ENCODE data around the gene MACO1. TPM values are rescaled to one million over a fixed set of nuclear protein-coding genes. Genes with fewer than 3 reads are reported as not detected.
"Not testable (repeated sequence)": the region's sequence is repeated elsewhere in the genome, so short reads cannot be mapped to it uniquely, and the experiment has no call there.

The MACO1 gene
- total and polyA plus RNA-seq, 10 of the 15 experiments (the other 5 are each of a cell fraction or from before 2014, with no cell fraction given), result 3.2 to 19.8 (median 10.3) TPM

- ChIA-PET SMC1A (ENCODE audit: uncharacterized antibody, unreplicated experiment) (interaction anchor here (1.0 to 2.8 kb wide), 5 partner anchors 8 to 44 kb away, joined by 3 to 11 read pairs (median 5); no protein-coding TSS in a partner anchor), RAD21 (ENCODE audit: unreplicated experiment) (interaction anchor here (1.4 to 2.4 kb wide), 2 partner anchors 33 to 42 kb away, joined by 3 to 12 read pairs; no protein-coding TSS in a partner anchor), CTCF (interaction anchor here (1.0 to 3.7 kb wide), 3 partner anchors 10 to 367 kb away, joined by 3 to 13 read pairs (median 3); no protein-coding TSS in a partner anchor), POLR2A (interaction anchor here (0.6 to 4.0 kb wide), 5 partner anchors 11 to 37 kb away, joined by 3 to 15 read pairs (median 3); no protein-coding TSS in a partner anchor)
- Histone ChIP-seq H2AFZ (ENCODE audit: control insufficient read depth, low read depth, low read length) (no peak overlapping the region), H3K27ac (ENCODE audit: control insufficient read depth, insufficient read depth) (no peak overlapping the region), H3K4me3 (no peak overlapping the region), H3K36me3 (ENCODE audit: control insufficient read depth in 2 of 2, insufficient read depth in 2 of 2, low read length in 1 of 2) (no peaks in the 10 kb centered on the region), H4K20me1 (ENCODE audit: control insufficient read depth, insufficient read depth) (no peaks in the 10 kb centered on the region), H3K9me3 (replicated peaks; ENCODE audit: control insufficient read depth, insufficient read depth, low read length) (no peaks in the 10 kb centered on the region; the same call in 2 of the 3 replicates), H3K79me2 (ENCODE audit: control insufficient read depth, insufficient read depth, low read length) (peaks cover 9% of the 10 kb centered on the region), H3K4me2 (ENCODE audit: control insufficient read depth, insufficient read depth) (no peak overlapping the region), H3K4me1 (ENCODE audit: control insufficient read depth, insufficient read depth, low read length) (peaks cover 21% of the 10 kb centered on the region), H3K27me3 (replicated peaks in 1 of 2; ENCODE audit: control insufficient read depth in 2 of 2, insufficient read depth in 2 of 2, low read length in 1 of 2) (no peaks in the 10 kb centered on the region), H3K9ac (ENCODE audit: control insufficient read depth, insufficient read depth, low read length) (no peak overlapping the region)
- FAIRE-seq, result peak; percentile 64
- in situ Hi-C loops (cut with MboI) (no loop called here), intact Hi-C loops (cut with micrococcal nuclease; ENCODE audit: unreplicated experiment) (no loop called here)
- 91% methylated on average over 4 of the region's 4 CpGs for WGBS (ENCODE audit: insufficient coverage, insufficient replicate concordance, low lambda C conversion rate, missing lambda C conversion rate)
- no peak for ATAC-seq
- TF ChIP-seq SREBF1 (IDR thresholded peaks at IDR 0.05; ENCODE audit: low read length) (no peak), RUNX3 (IDR thresholded peaks at IDR 0.05; ENCODE audit: low read length) (no peak), CREM (IDR thresholded peaks at IDR 0.05; ENCODE audit: low read depth) (no peak), MXI1 (IDR thresholded peaks at IDR 0.05; ENCODE audit: low read depth, low read length) (no peak), SUZ12 (IDR thresholded peaks at IDR 0.05; ENCODE audit: unreplicated experiment) (no peak), TAF1 (IDR thresholded peaks at IDR 0.05; ENCODE audit: borderline replicate concordance, low read depth, low read length) (no peak)
- BruUV-seq (replicated peaks), result no TSS peak
- no peak for DNase-seq (ENCODE audit: low read depth, low spot score)
These were observed 12.5 kb downstream of the MACO1 start for GRCh38 chr1:25443030-25443699.

- H2AFZ ChIP-seq (ENCODE audit: control insufficient read depth, low read depth, low read length); H3K27me3 ChIP-seq (replicated peaks in 1 of 2; ENCODE audit: control insufficient read depth in 2 of 2, insufficient read depth in 2 of 2, low read length in 1 of 2); H4K20me1 ChIP-seq (ENCODE audit: control insufficient read depth, insufficient read depth); intact Hi-C loops (cut with micrococcal nuclease; ENCODE audit: unreplicated experiment); in situ Hi-C loops (cut with MboI); H3K4me2 ChIP-seq (ENCODE audit: control insufficient read depth, insufficient read depth); H3K4me3 ChIP-seq; H3K79me2 ChIP-seq (ENCODE audit: control insufficient read depth, insufficient read depth, low read length); H3K9me3 ChIP-seq (replicated peaks; ENCODE audit: control insufficient read depth, insufficient read depth, low read length); DNase-seq (ENCODE audit: low read depth, low spot score); FAIRE-seq; H3K36me3 ChIP-seq (ENCODE audit: control insufficient read depth in 2 of 2, insufficient read depth in 2 of 2, low read length in 1 of 2); BruUV-seq (replicated peaks); H3K9ac ChIP-seq (ENCODE audit: control insufficient read depth, insufficient read depth, low read length); H3K27ac ChIP-seq (ENCODE audit: control insufficient read depth, insufficient read depth); ATAC-seq: not testable (repeated sequence)
- RAD21 ChIA-PET (ENCODE audit: unreplicated experiment), result interaction anchor here (1.0 to 7.6 kb wide), 3 partner anchors 11 to 77 kb away, joined by 3 to 67 read pairs (median 3); partner anchors contain the start of gene MACO1
- SMC1A ChIA-PET (ENCODE audit: uncharacterized antibody, unreplicated experiment), result interaction anchor here (0.7 to 5.0 kb wide), 3 partner anchors 10 to 199 kb away, joined by 4 to 45 read pairs (median 6); no protein-coding TSS in a partner anchor
- POLR2A ChIA-PET, result interaction anchor here (0.8 to 4.0 kb wide), 3 partner anchors 10 to 28 kb away, joined by 3 to 15 read pairs (median 14); no protein-coding TSS in a partner anchor
- peaks cover 22% of the 10 kb centered on the region for H3K4me1 ChIP-seq (ENCODE audit: control insufficient read depth, insufficient read depth, low read length)
- CTCF ChIA-PET, result interaction anchor here (1.0 to 3.7 kb wide), 3 partner anchors 9 to 43 kb away, joined by 3 to 13 read pairs (median 4); no protein-coding TSS in a partner anchor
- WGBS (ENCODE audit: insufficient coverage, insufficient replicate concordance, low lambda C conversion rate, missing lambda C conversion rate), result 89% methylated on average over 5 of the region's 5 CpGs
These were observed 13.9 kb downstream of the MACO1 start for GRCh38 chr1:25444604-25445003.
